A549 (cell line): Measurements from ENCODE around the gene MPPED1. TPM values are rescaled to one million over a fixed set of nuclear protein-coding genes. Genes with fewer than 3 reads are reported as not detected.

ENCODE experiments used
- ATAC-seq, 2 experiments: fragments of 200-7000 bp in 1 of 2; fragments of >200 bp in 1 of 2; cut with Nextera tagmentation in 1 of 2; cut with Tn5 transposase in 1 of 2; 3 replicates each; pipeline versions ENCODE4 v1.8.0 to v1.9.1; 2018 to 2020; ENCODE audit warnings: mild to moderate bottlenecking in 1 of 2, moderate library complexity in 1 of 2
- CTCF ChIA-PET: fragments of 300-600 bp; sonication (Branson Sonifier 250); formaldehyde crosslinking; extraction: SDS; loops from one replicate; lab custom pipeline; 2021; ENCODE audit warnings: antibody characterized with exemption, inconsistent platforms; lab: Yijun Ruan, JAX
- POLR2A ChIA-PET: fragments of 350-600 bp; formaldehyde crosslinking; extraction: SDS; loops from one replicate; lab custom pipeline; 2021; ENCODE audit warnings: antibody characterized with exemption, inconsistent platforms; lab: Yijun Ruan, JAX
- DNase-seq, 2 experiments: peaks; one replicate each; pipeline versions ENCODE4 v3.0.0 to v3.0.0-alpha.2; 2011 to 2016; ENCODE audit warnings: low read depth in 1 of 2, low spot score in 1 of 2
- FAIRE-seq: peaks from 2 replicates; lab custom pipeline; 2011; peaks lifted over from hg19 to GRCh38; lab: Jason Lieb, UNC
- H3K27ac ChIP-seq, 2 experiments: fragments of >200 bp; sonication (Bioruptor Twin); formaldehyde crosslinking; 3 replicates each; pipeline ENCODE4 v1.5.1; 2016 to 2017
- H3K4me1 ChIP-seq: fragments of >200 bp; sonication (Bioruptor Twin); formaldehyde crosslinking; 3 replicates; pipeline ENCODE4 v1.6.1; 2016
- H3K4me2 ChIP-seq: fragments of >200 bp; sonication (Bioruptor Twin); formaldehyde crosslinking; 3 replicates; pipeline ENCODE4 v1.6.1; 2016
- H3K4me3 ChIP-seq: fragments of >200 bp; sonication (Bioruptor Twin); formaldehyde crosslinking; 3 replicates; pipeline ENCODE4 v1.5.1; 2016
- H3K9me3 ChIP-seq: fragments of >200 bp; sonication (Bioruptor Twin); formaldehyde crosslinking; 3 replicates; pipeline ENCODE4 v1.6.1; 2016
- BHLHE40 ChIP-seq: IDR thresholded peaks from 2 replicates; pipeline ENCODE4 v1.6.1; 2012; ENCODE audit warnings: low read depth, low read length, inconsistent platforms
- CEBPB ChIP-seq, 2 experiments: fragments of >200 bp in 1 of 2; sonication (Bioruptor Twin) in 1 of 2; formaldehyde crosslinking in 1 of 2; IDR thresholded peaks; 2 replicates each; pipeline ENCODE4 v1.6.1; 2012 to 2016
- CTCF ChIP-seq: fragments of >200 bp; sonication (Bioruptor Twin); formaldehyde crosslinking; IDR thresholded peaks from 3 replicates; pipeline ENCODE4 v1.5.1; 2016
- EHMT2 ChIP-seq: fragments of 200-600 bp; sonication (generic); IDR thresholded peaks from 2 replicates; pipeline ENCODE4 v1.6.1; 2016; ENCODE audit warnings: antibody characterized with exemption, low read depth, mild to moderate bottlenecking, moderate library complexity
- ESRRA ChIP-seq: fragments of 150-350 bp; IDR thresholded peaks from 2 replicates; pipeline ENCODE4 v1.6.1; 2014; ENCODE audit warnings: mild to moderate bottlenecking, low read length, borderline replicate concordance
- FOSL2 ChIP-seq, 2 experiments: fragments of 450-650 bp in 1 of 2; fragments of >200 bp in 1 of 2; sonication (Bioruptor Twin) in 1 of 2; formaldehyde crosslinking; IDR thresholded peaks; 2 replicates each; pipeline versions ENCODE4 v1.5.0 to v1.6.1; 2016 to 2020; ENCODE audit warnings: mild to moderate bottlenecking in 1 of 2, moderate library complexity in 1 of 2
- FOXS1 ChIP-seq: fragments of 250-450 bp; sonication (Bioruptor Pico); IDR thresholded peaks from 2 replicates; pipeline ENCODE4 v1.5.0; 2020; ENCODE audit warnings: mild to moderate bottlenecking, moderate library complexity
- HDAC2 ChIP-seq: fragments of 200-600 bp; sonication (generic); IDR thresholded peaks from 2 replicates; pipeline ENCODE4 v1.6.1; 2016
- HOXB13 ChIP-seq: fragments of 250-450 bp; sonication (Bioruptor Pico); IDR thresholded peaks from 2 replicates; pipeline ENCODE4 v1.5.0; 2020; ENCODE audit warnings: low read depth, mild to moderate bottlenecking, moderate library complexity
- KDM5A ChIP-seq: fragments of 200-600 bp; sonication (generic); IDR thresholded peaks from 2 replicates; pipeline ENCODE4 v1.6.1; 2016; ENCODE audit warnings: antibody characterized with exemption, mild to moderate bottlenecking
- MYC ChIP-seq: IDR thresholded peaks from 2 replicates; pipeline ENCODE4 v1.6.1; 2012; ENCODE audit warnings: mild to moderate bottlenecking, inconsistent platforms, low read length, improper control_type of control experiment, borderline replicate concordance
- NFE2L2 ChIP-seq: fragments of 150-350 bp; conservative IDR thresholded peaks from 2 replicates; pipeline ENCODE4 v1.6.1; 2014; ENCODE audit warnings: low read length
- PHF8 ChIP-seq: fragments of 200-600 bp; sonication (generic); IDR thresholded peaks from 2 replicates; pipeline ENCODE4 v1.6.1; 2016; ENCODE audit warnings: low read depth, mild to moderate bottlenecking, antibody characterized with exemption, moderate library complexity, borderline replicate concordance
- RNF2 ChIP-seq: fragments of 200-600 bp; sonication (generic); IDR thresholded peaks from 2 replicates; pipeline ENCODE4 v1.6.1; 2016; ENCODE audit warnings: low read depth, mild to moderate bottlenecking, antibody characterized with exemption, moderate library complexity, borderline replicate concordance
- ZFP36 ChIP-seq: fragments of 450-650 bp; IDR thresholded peaks from 2 replicates; pipeline ENCODE4 v1.6.1; 2014; ENCODE audit warnings: borderline replicate concordance; ENCODE audit not compliant: partially characterized antibody
- WGBS: methylation state at CpG from one replicate; pipeline ENCODE4 v1.1.6; 2017; ENCODE audit errors: missing lambda C conversion rate; 5-methylcytosine and 5-hydroxymethylcytosine counted together
- polyA plus RNA-seq, 4 experiments: library from polyadenylated mRNA; depleted of rRNA in 3 of 4; stranded (reverse); fragments of >200 nt; fragmentation: RNase III in 1 of 4; extraction: RNeasy Plus Mini Kit Qiagen cat#74134 plus additional on column Dnase treatment in 1 of 4; gene quantifications; 2 replicates in 3 of 4; 3 replicates in 1 of 4; pipeline ENCODE4 v1.2.3, GENCODE V29; 2011 to 2017
- TF ChIP-seq, protein P1 (sequence below): IDR thresholded peaks from 2 replicates; pipeline ENCODE4 v1.6.1; 2012
- TF ChIP-seq, protein P2 (sequence below): fragments of 250-450 bp; sonication (Bioruptor Pico); IDR thresholded peaks from 2 replicates; pipeline ENCODE4 v1.5.0; 2021; ENCODE audit warnings: mild to moderate bottlenecking, moderate library complexity, borderline replicate concordance
- TF ChIP-seq, protein P3 (sequence below): fragments of 150-350 bp; IDR thresholded peaks from 2 replicates; pipeline ENCODE4 v1.6.1; 2014; ENCODE audit warnings: low read depth, mild to moderate bottlenecking, low read length
- TF ChIP-seq, protein P4 (sequence below): IDR thresholded peaks from 2 replicates; pipeline ENCODE4 v1.6.1; 2012; ENCODE audit warnings: low read depth, borderline replicate concordance

MPPED1 gene
- polyA plus RNA-seq, 2 of the 4 experiments (the other 2 are of a cell fraction): not detected

- Histone ChIP-seq H3K4me1 (no peaks in the 10 kb centered on the region), H3K4me3 (no peak overlapping the region), H3K9me3 (no peaks in the 10 kb centered on the region), H3K4me2 (no peak overlapping the region), H3K27ac (no peak overlapping the region)
- no peak for ATAC-seq
- 46% methylated on average over 11 of the region's 15 CpGs for WGBS
- ChIA-PET POLR2A (no interaction called here), CTCF (interaction anchor here (1.7 to 2.3 kb wide), 2 partner anchors 10 to 103 kb away, joined by 5 to 12 read pairs; no protein-coding TSS in a partner anchor)
- no peak for TF ChIP-seq CTCF
- no peak for TF ChIP-seq EHMT2
- TF ChIP-seq, protein P1, sequence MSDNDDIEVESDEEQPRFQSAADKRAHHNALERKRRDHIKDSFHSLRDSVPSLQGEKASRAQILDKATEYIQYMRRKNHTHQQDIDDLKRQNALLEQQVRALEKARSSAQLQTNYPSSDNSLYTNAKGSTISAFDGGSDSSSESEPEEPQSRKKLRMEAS: no peak
- TF ChIP-seq CEBPB (IDR thresholded peaks at IDR 0.05): no peak
- TF ChIP-seq, protein P2, sequence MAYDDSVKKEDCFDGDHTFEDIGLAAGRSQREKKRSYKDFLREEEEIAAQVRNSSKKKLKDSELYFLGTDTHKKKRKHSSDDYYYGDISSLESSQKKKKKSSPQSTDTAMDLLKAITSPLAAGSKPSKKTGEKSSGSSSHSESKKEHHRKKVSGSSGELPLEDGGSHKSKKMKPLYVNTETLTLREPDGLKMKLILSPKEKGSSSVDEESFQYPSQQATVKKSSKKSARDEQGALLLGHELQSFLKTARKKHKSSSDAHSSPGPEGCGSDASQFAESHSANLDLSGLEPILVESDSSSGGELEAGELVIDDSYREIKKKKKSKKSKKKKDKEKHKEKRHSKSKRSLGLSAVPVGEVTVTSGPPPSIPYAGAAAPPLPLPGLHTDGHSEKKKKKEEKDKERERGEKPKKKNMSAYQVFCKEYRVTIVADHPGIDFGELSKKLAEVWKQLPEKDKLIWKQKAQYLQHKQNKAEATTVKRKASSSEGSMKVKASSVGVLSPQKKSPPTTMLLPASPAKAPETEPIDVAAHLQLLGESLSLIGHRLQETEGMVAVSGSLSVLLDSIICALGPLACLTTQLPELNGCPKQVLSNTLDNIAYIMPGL (CRISPR knock-in tag): no peak
- no peak for DNase-seq
- FAIRE-seq: no peak
Observed at GRCh38 chr22:43376765-43377547, 34.9 kb upstream of the MPPED1 start.

DNA sequence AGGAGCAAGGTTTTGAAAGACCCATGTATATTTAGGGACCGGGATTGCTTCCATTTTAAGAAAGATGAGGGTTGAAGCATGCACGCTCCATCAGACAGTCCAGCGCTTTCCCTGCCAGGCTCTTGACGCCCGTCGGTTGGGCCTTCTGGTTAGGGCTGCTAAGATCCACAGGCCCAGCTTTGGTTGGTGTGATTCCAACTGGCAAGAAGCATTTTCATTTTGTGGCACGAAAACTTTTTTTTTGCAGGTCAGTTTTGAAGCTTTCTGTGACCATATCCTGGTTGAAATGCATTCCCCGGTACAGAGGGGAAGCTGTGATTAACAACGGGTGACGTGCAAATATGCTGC, 34.3 kb upstream of the MPPED1 start:
- POLR2A ChIA-PET: no interaction called here
- TF ChIP-seq BHLHE40: no peak
- TF ChIP-seq, protein P3, sequence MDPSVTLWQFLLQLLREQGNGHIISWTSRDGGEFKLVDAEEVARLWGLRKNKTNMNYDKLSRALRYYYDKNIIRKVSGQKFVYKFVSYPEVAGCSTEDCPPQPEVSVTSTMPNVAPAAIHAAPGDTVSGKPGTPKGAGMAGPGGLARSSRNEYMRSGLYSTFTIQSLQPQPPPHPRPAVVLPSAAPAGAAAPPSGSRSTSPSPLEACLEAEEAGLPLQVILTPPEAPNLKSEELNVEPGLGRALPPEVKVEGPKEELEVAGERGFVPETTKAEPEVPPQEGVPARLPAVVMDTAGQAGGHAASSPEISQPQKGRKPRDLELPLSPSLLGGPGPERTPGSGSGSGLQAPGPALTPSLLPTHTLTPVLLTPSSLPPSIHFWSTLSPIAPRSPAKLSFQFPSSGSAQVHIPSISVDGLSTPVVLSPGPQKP: no peak
- no peak for TF ChIP-seq ESRRA
- TF ChIP-seq PHF8: no peak
- TF ChIP-seq RNF2: no peak
- TF ChIP-seq FOSL2 (IDR thresholded peaks at IDR 0.05): no peak
- no peak for TF ChIP-seq FOSL2 (CRISPR knock-in tag; IDR thresholded peaks at IDR 0.05)
- no peak for TF ChIP-seq NFE2L2
- TF ChIP-seq HDAC2: no peak
- no peak for TF ChIP-seq MYC
- no peak for TF ChIP-seq FOXS1 (CRISPR knock-in tag)
- no peak for TF ChIP-seq ZFP36
- TF ChIP-seq, protein P4, sequence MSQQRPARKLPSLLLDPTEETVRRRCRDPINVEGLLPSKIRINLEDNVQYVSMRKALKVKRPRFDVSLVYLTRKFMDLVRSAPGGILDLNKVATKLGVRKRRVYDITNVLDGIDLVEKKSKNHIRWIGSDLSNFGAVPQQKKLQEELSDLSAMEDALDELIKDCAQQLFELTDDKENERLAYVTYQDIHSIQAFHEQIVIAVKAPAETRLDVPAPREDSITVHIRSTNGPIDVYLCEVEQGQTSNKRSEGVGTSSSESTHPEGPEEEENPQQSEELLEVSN: no peak
- no peak for TF ChIP-seq KDM5A
- TF ChIP-seq HOXB13 (CRISPR knock-in tag): no peak
- ATAC-seq: no peak
- Histone ChIP-seq H3K4me3 (no peak overlapping the region), H3K4me1 (no peaks in the 10 kb centered on the region), H3K27ac (no peak overlapping the region), H3K4me2 (no peak overlapping the region), H3K9me3 (no peaks in the 10 kb centered on the region)
- no peak for DNase-seq
- FAIRE-seq: no peak
- CTCF ChIA-PET: interaction anchor here (0.6 to 2.3 kb wide), 3 partner anchors 9 to 528 kb away, joined by 3 to 12 read pairs (median 5); no protein-coding TSS in a partner anchor
- 70% methylated on average over 10 of the region's 10 CpGs for WGBS
